HUES64 (cell line): ENCODE data around the gene DDX3X. TPM values are rescaled to one million over a fixed set of nuclear protein-coding genes. Genes with fewer than 3 reads are reported as not detected.
"Not testable (repeated sequence)": the region's sequence is repeated elsewhere in the genome, so short reads cannot be mapped to it uniquely, and the experiment has no call there.

Source experiments
- H3K27ac ChIP-seq: 2 replicates; pipeline ENCODE4 v1.7.0; 2013; ENCODE audit warnings: low read depth, low read length, inconsistent platforms
- H3K27me3 ChIP-seq: 2 replicates; pipeline ENCODE4 v1.6.1; 2013; ENCODE audit warnings: mild to moderate bottlenecking, low read length; ENCODE audit not compliant: insufficient read depth
- H3K36me3 ChIP-seq: 2 replicates; pipeline ENCODE4 v1.6.1; 2013; ENCODE audit warnings: mild to moderate bottlenecking, low read length; ENCODE audit not compliant: insufficient read depth
- H3K4me1 ChIP-seq: 2 replicates; pipeline ENCODE4 v1.6.1; 2013; ENCODE audit warnings: mild to moderate bottlenecking, low read length, moderate library complexity; ENCODE audit not compliant: insufficient read depth
- H3K4me3 ChIP-seq: 2 replicates; pipeline ENCODE4 v1.5.1; 2013; ENCODE audit warnings: mild to moderate bottlenecking, low read length, moderate library complexity
- H3K9ac ChIP-seq: 2 replicates; pipeline ENCODE4 v1.6.1; 2013; ENCODE audit warnings: mild to moderate bottlenecking, low read depth, low read length
- H3K9me3 ChIP-seq: 2 replicates; pipeline ENCODE4 v1.6.1; 2013; ENCODE audit warnings: low read depth, low read length; ENCODE audit not compliant: insufficient read depth
- WGBS: fragments of 150-250, 120-280 bp; methylation state at CpG from one replicate; pipeline ENCODE4 v1.1.7; 2013; ENCODE audit warnings: missing lambda C conversion rate; 5-methylcytosine and 5-hydroxymethylcytosine counted together
- polyA plus RNA-seq, 2 experiments: library from polyadenylated mRNA; stranded (reverse); fragments of 50-300 nt; gene quantifications; one replicate each; pipeline ENCODE4 v1.2.3, GENCODE V29; 2013

The DDX3X gene
- polyA plus RNA-seq (2013, experiment 1 of 2), result 156 TPM
- 143 TPM for polyA plus RNA-seq (2013, experiment 2 of 2)

- Histone ChIP-seq H3K27ac (peak within 1 kb of the TSS; percentile 99), H3K4me1 (peaks cover 21% of the 10 kb centered on the region), H3K27me3 (no peaks in the 10 kb centered on the region), H3K9ac (peak within 1 kb of the TSS; percentile 100), H3K36me3 (peaks cover 22% of the 10 kb centered on the region), H3K9me3 (no peaks in the 10 kb centered on the region), H3K4me3 (peak within 1 kb of the TSS; percentile 99)
- under 1% methylated on average over 47 of the region's 47 CpGs for WGBS
These were observed at the start of gene DDX3X for GRCh38 chrX:41333744-41334362. TSS of gene DDX3X (plus strand) at chrX:41334162. CDS start at chrX:41334253, 91 bp downstream.

GRCh38 chrX:41285928-41286327, 48.0 kb upstream of the DDX3X start:
- H3K4me3 ChIP-seq, H3K27ac ChIP-seq, H3K27me3 ChIP-seq, H3K9me3 ChIP-seq, H3K36me3 ChIP-seq, H3K4me1 ChIP-seq, H3K9ac ChIP-seq: not testable (repeated sequence)
- WGBS, result 93% methylated on average over 21 of the region's 21 CpGs

GRCh38 chrX:41288641-41289040, 45.3 kb upstream of the DDX3X start:
- no peaks in the 10 kb centered on the region for H3K9me3 ChIP-seq
- no peak overlapping the region for H3K9ac ChIP-seq
- no peak overlapping the region for H3K4me3 ChIP-seq
- H3K27ac ChIP-seq, result no peak overlapping the region
- 87% methylated on average over 6 of the region's 6 CpGs for WGBS
- no peaks in the 10 kb centered on the region for H3K27me3 ChIP-seq
- no peaks in the 10 kb centered on the region for H3K36me3 ChIP-seq
- peaks cover 14% of the 10 kb centered on the region for H3K4me1 ChIP-seq

DNA sequence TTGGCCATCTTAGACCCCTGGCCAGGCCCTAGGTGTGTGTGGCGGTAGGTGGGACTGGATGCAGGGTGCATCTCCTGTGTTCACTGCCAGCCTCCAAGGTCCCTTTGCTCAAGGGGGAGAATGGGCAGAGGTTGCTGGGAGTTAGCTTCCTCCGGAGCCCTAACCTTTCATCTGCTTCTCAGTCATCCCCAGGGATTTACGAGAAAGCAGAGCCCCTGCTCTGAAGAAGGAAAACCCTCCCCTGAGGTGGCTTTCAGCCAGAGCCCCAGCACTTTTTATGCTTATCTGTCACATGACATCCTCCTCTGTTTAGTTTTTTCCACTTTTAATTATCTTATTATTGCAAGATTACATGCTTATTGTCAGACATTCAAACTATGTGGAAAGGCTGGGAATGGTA, 44.9 kb upstream of the DDX3X start:
- Histone ChIP-seq H3K36me3 (no peaks in the 10 kb centered on the region), H3K9ac (no peak overlapping the region), H3K27ac (no peak overlapping the region), H3K4me1 (peaks cover 14% of the 10 kb centered on the region), H3K27me3 (no peaks in the 10 kb centered on the region), H3K9me3 (no peaks in the 10 kb centered on the region), H3K4me3 (no peak overlapping the region)
- WGBS, result 82% methylated on average over 3 of the region's 3 CpGs

- Histone ChIP-seq H3K27me3 (no peaks in the 10 kb centered on the region), H3K4me1 (peaks cover 14% of the 10 kb centered on the region), H3K9ac (0 out of 2 replicates have a peak overlapping the region, but pooled peaks have one; percentile 24), H3K27ac (peak overlapping the region; percentile 89), H3K4me3 (no peak overlapping the region), H3K36me3 (no peaks in the 10 kb centered on the region), H3K9me3 (no peaks in the 10 kb centered on the region)
These were observed 42.7 kb upstream of the DDX3X start for GRCh38 chrX:41291309-41291708.

GRCh38 chrX:41293269-41293668, 40.7 kb upstream of the DDX3X start:
- H3K9ac ChIP-seq, result no peak overlapping the region
- H3K9me3 ChIP-seq, result no peaks in the 10 kb centered on the region
- no peak overlapping the region for H3K27ac ChIP-seq
- no peaks in the 10 kb centered on the region for H3K27me3 ChIP-seq
- no peaks in the 10 kb centered on the region for H3K36me3 ChIP-seq
- 79% methylated on average over 6 of the region's 6 CpGs for WGBS
- H3K4me3 ChIP-seq, result no peak overlapping the region
- peaks cover 14% of the 10 kb centered on the region for H3K4me1 ChIP-seq

GRCh38 chrX:41300758-41301437, 33.1 kb upstream of the DDX3X start:
- Histone ChIP-seq H3K27me3 (no peaks in the 10 kb centered on the region), H3K4me1 (peaks cover 3% of the 10 kb centered on the region; the same call in 1 of the 2 replicates), H3K9me3 (no peaks in the 10 kb centered on the region), H3K4me3 (no peak overlapping the region), H3K36me3 (no peaks in the 10 kb centered on the region), H3K27ac (no peak overlapping the region), H3K9ac (no peak overlapping the region)
- WGBS, result 81% methylated on average over 5 of the region's 5 CpGs

- Histone ChIP-seq H3K4me1 (peaks cover 3% of the 10 kb centered on the region; the same call in 1 of the 2 replicates), H3K36me3 (no peaks in the 10 kb centered on the region), H3K4me3 (no peak overlapping the region), H3K27ac (no peak overlapping the region), H3K27me3 (no peaks in the 10 kb centered on the region), H3K9me3 (no peaks in the 10 kb centered on the region), H3K9ac (no peak overlapping the region)
- WGBS, result 100% methylated on average over 2 of the region's 2 CpGs
These were observed 32.5 kb upstream of the DDX3X start for GRCh38 chrX:41301438-41301824.

DNA sequence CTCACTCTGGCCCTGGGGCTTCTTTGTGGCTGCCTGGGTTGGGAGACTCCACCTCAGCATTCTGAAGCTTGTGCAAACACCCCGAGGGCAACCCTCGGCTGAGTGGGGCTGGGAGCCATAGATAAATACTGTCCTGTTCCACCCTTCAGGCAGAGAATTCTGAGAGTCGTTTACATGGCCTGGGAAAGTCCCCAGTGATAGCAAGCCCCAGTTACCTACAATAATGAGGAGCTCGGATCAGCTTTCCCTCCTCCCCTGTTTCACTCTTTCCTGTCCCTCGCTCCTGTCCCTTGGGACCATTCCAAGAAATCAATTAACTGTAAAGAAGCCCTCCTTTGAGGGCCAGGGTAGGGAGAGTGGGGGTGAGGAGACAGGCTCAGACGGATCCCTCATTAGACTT, 31.6 kb upstream of the DDX3X start:
- H3K27me3 ChIP-seq, result no peaks in the 10 kb centered on the region
- no peaks in the 10 kb centered on the region for H3K9me3 ChIP-seq
- H3K4me3 ChIP-seq, result no peak overlapping the region
- H3K9ac ChIP-seq, result no peak overlapping the region
- 64% methylated on average over 5 of the region's 6 CpGs for WGBS
- no peaks in the 10 kb centered on the region for H3K36me3 ChIP-seq
- peaks cover 3% of the 10 kb centered on the region; the same call in 1 of the 2 replicates for H3K4me1 ChIP-seq
- no peak overlapping the region for H3K27ac ChIP-seq

GRCh38 chrX:41303013-41303412, 30.9 kb upstream of the DDX3X start:
- Histone ChIP-seq H3K4me1 (peaks cover 3% of the 10 kb centered on the region; the same call in 1 of the 2 replicates), H3K27me3 (no peaks in the 10 kb centered on the region), H3K9ac (no peak overlapping the region), H3K36me3 (no peaks in the 10 kb centered on the region), H3K27ac (no peak overlapping the region), H3K4me3 (no peak overlapping the region), H3K9me3 (no peaks in the 10 kb centered on the region)
- WGBS, result 90% methylated on average over 6 of the region's 6 CpGs

- 38% methylated on average over 8 of the region's 9 CpGs for WGBS
- H3K9me3 ChIP-seq, result no peaks in the 10 kb centered on the region
- no peaks in the 10 kb centered on the region for H3K36me3 ChIP-seq
- H3K4me3 ChIP-seq, result no peak overlapping the region
- peak overlapping the region; percentile 41; the same call in 1 of the 2 replicates for H3K27ac ChIP-seq
- H3K4me1 ChIP-seq, result peaks cover 3% of the 10 kb centered on the region; the same call in 1 of the 2 replicates
- no peak overlapping the region for H3K9ac ChIP-seq
- no peaks in the 10 kb centered on the region for H3K27me3 ChIP-seq
These were observed 29.8 kb upstream of the DDX3X start for GRCh38 chrX:41304178-41304577.
